ENCODE data around the gene PAK2.
"Not testable (repeated sequence)": the region's sequence is repeated elsewhere in the genome, so short reads cannot be mapped to it uniquely, and the experiment has no call there.

Gene PAK2

GRCh38 chr3:196782511-196782910 lies 42.9 kb downstream of the PAK2 start:
- no peak for DNase-seq (ENCODE audit: low read depth)

DNA sequence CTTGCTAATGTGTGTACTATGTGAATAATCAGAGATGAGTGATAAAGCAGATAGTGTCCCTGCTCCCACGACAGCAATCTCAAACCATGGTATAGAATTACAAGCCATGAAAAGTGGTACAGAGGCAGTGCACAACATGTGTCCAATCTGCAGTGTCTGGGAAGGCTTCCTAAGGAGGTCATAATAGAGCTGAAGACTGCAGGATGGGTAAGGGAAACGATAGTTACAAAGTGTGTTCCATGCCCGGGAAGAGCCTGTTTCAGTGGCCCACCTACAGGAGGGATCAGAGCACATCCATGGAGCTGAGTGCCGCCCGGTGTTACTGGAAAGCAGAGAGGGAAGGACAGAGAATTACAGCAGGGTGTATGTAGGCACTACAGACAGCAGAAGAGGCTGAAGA lies 48.9 kb downstream of the PAK2 start:
- DNase-seq (ENCODE audit: low read depth): no peak

- no peak for DNase-seq (ENCODE audit: low read depth)
These were observed 50.3 kb downstream of the PAK2 start for GRCh38 chr3:196789885-196790359.

DNA sequence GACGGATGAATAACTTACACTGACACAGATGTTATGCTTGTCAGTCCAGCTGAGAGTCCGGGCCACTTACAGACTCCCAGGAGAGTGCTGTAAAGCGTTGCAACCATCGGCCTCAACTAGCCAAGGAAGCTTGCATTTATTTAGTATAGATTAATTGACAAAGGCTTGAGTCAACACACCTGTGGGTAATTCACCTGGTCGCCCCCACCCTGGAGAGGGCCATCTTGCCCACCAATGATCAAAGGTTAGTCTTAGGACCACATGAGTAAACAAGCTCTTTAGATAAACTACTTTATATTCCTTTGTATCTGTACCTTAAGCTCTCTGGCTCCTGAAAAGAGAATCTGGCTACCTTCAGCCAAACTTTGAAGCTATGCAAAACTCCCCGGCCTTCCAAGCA lies 51.0 kb downstream of the PAK2 start:
- DNase-seq (ENCODE audit: low read depth): no peak

DNA sequence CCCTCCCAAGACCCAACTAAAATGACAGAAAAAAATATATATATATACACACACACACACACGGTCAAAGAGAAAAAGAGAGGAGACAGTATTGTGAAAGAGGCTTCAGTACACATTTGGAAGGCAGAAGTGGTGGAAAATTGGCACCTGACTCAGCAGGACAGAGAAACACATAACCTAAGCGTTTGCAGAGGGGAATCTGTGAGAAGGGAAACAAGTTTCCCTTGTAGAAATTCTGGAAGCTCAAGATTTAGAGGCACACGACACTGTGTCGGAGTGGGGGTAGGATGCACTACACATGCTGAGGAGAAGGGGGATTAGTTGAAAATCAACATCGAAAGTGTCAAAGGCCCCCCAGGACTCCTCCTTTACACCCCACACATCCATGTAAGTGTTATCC lies 53.1 kb downstream of the PAK2 start:
- peak; percentile 58 for DNase-seq (ENCODE audit: low read depth)

DNA sequence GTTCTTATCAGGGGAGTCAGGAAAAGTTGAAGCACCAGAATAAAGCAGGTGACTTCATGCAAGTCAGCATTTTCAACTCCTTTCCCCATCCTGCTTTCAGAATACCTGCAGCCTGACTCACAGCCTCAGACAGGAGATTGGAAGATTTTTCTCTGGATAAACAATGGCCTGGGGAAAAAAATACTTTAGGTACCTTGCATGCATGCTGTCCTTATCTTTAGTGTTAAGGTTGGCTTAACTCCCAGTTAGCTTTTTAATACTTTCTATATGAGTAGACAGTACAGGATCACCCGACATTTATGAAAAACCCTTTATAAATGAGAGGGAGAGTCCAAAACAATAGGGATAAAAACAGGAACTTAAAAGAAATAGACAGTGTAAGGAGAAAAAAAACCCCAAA lies 53.6 kb downstream of the PAK2 start:
- DNase-seq (ENCODE audit: low read depth): peak; percentile 94

- no peak for DNase-seq (ENCODE audit: low read depth)
These were observed 54.8 kb downstream of the PAK2 start for GRCh38 chr3:196794467-196794866.

GRCh38 chr3:196796317-196796716 lies 56.7 kb downstream of the PAK2 start:
- no peak for DNase-seq (ENCODE audit: low read depth)

- no peak for DNase-seq (ENCODE audit: low read depth)
These were observed 61.2 kb downstream of the PAK2 start for GRCh38 chr3:196800742-196801434.

GRCh38 chr3:196803891-196804468 lies 64.3 kb downstream of the PAK2 start:
- DNase-seq (ENCODE audit: low read depth): no peak

GRCh38 chr3:196804773-196805172 lies 65.1 kb downstream of the PAK2 start:
- no peak for DNase-seq (ENCODE audit: low read depth)

DNA sequence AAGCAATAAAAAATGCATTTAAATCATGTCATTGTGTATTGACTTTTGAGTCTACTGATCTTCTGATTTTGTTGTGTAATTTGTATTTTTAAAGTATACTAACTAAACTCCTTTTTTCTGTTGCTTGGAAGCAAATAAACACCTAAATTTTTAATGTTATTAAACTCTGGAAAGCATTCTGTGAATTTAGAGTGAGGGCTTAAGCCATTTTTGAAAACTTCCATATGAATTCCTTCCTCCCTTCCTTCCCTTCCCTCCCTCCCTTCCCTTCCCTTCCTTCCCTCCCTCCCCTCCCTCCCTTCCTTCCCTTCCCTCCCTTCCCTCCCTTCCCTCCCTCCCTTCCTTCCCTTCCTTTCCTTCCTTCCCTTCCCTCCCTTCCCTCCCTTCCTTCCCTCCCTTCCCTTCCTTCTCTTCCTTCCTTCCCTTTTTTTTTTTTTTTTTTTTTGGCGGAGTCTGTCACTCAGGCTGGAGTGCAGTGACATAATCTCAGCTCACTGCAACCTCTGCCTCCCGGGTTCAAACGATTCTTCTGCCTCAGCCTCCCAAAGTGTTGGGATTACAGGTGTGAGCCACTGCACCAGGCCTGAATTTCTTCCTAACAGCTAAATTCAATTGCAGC lies 71.4 kb downstream of the PAK2 start:
- DNase-seq (ENCODE audit: low read depth): no peak

- DNase-seq (ENCODE audit: low read depth): no peak
These were observed 73.2 kb downstream of the PAK2 start for GRCh38 chr3:196812853-196813252.

- DNase-seq (ENCODE audit: low read depth): peak; percentile 68
These were observed 74.2 kb downstream of the PAK2 start for GRCh38 chr3:196813903-196814302.

DNA sequence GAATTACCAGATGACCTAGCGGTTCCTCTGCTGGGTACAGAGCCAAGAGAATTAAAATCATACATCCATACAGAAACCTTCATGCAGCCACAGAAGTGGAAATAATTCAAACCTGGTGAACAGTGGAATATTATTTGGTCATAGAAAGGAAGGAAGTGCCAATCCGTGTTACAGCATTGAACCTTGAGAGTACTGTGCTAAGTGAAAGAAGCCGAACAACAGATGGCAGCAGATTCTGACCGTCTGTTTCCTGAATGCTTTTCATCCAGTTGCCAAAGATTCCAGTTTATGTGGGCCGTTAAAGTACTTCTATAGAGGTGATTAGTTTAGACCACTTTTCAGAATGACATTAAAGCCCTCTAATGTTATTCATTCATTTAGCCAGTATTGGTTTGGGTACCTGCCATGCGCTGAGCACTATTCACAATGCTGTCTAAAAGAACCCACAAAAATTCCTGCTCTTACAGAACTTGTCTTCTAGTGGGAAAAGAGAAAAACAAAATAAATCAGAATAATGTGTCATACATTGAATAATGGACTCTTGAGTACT lies 82.2 kb downstream of the PAK2 start:
- DNase-seq (ENCODE audit: low read depth): no peak

GRCh38 chr3:196829651-196830050 lies 90.0 kb downstream of the PAK2 start:
- DNase-seq (ENCODE audit: low read depth): not testable (repeated sequence)

DNA sequence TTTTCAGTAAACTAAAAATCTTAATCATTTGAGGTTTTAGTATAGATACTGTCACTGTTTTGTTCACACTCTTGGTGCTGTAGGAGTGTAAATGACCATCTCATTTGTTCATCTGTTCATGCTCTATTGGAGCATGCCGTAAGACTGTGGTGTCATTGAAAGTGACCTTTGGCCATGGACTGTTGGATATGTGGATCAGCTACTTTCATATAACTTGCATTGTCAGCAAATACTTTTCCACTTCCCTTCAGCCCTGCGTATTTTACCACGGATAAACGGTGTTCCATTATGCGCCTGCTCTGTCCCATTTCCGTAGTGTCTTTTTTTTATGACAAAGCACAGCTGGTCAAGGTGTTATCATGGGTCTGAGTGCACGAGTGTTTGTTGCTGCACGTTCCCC lies 95.4 kb downstream of the PAK2 start:
- no peak for DNase-seq (ENCODE audit: low read depth)

DNA sequence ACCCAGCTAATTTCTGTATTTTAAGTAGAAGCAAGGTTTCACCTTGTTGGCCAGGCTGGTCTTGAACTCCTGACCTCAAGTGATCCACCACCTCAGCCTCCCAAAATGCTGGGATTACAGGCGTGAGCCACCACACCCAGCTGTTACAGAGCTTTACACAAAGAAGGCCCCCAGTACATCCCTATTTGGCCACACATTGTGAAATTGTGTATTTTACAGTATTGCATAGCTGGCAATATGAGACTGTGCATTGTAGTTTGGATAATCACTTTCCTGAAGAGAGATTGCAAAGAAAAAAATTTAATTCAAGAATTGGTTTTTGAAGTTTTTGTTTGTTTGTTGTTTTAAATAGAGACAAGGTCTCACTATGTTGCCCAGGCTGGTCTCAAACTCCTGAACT lies 97.0 kb downstream of the PAK2 start:
- not testable (repeated sequence) for DNase-seq (ENCODE audit: low read depth)

- DNase-seq (ENCODE audit: low read depth): peak; percentile 51
These were observed 98.3 kb downstream of the PAK2 start for GRCh38 chr3:196837819-196838420.

GRCh38 chr3:196839351-196839750 lies 99.7 kb downstream of the PAK2 start:
- DNase-seq (ENCODE audit: low read depth): not testable (repeated sequence)

GRCh38 chr3:196842567-196843434 lies 103.1 kb downstream of the PAK2 start:
- no peak for DNase-seq (ENCODE audit: low read depth)

All from iris pigment epithelial cell (primary cell).